GM23338 (cell line): ENCODE measurements around the gene GNB5.

ENCODE experiments used
- CREB1 ChIP-seq: fragments of 250-450 bp; sonication (Bioruptor Pico); IDR thresholded peaks from 2 replicates; pipeline ENCODE4 v1.5.0; 2020; ENCODE audit warnings: low read depth, mild to moderate bottlenecking, moderate library complexity
- CTCF ChIP-seq, 2 experiments: fragments of 200-600 bp in 1 of 2; sonication (generic) in 1 of 2; conservative IDR thresholded peaks; 2 replicates each; pipeline versions ENCODE4 v1.5.1 to v1.6.1; 2016 to 2017; ENCODE audit warnings: antibody characterized with exemption in 2 of 2, low read depth in 2 of 2, mild to moderate bottlenecking in 2 of 2, moderate library complexity in 1 of 2
- EZH2 ChIP-seq: fragments of 200-600 bp; sonication (generic); IDR thresholded peaks from one replicate; pipeline ENCODE4 v1.8.0; 2017; ENCODE audit warnings: antibody characterized with exemption, mild to moderate bottlenecking, low read depth; ENCODE audit not compliant: unreplicated experiment
- EZH2phosphoT487 ChIP-seq: fragments of 200-600 bp; sonication (generic); IDR thresholded peaks from one replicate; pipeline ENCODE4 v1.8.1; 2018; ENCODE audit warnings: antibody characterized with exemption; ENCODE audit not compliant: unreplicated experiment
- POLR2AphosphoS5 ChIP-seq: IDR thresholded peaks from 2 replicates; pipeline ENCODE4 v1.6.1; 2016; ENCODE audit warnings: antibody characterized with exemption, low read depth

GRCh38 chr15:52080706-52081392 lies 110.3 kb downstream of the GNB5 start:
- TF ChIP-seq EZH2, result no peak
- TF ChIP-seq CTCF (conservative IDR thresholded peaks at IDR 0.05; ENCODE audit: low read depth in 2 of 2), result no peak
- no peak for TF ChIP-seq POLR2AphosphoS5
- no peak for TF ChIP-seq CREB1 (CRISPR knock-in tag)
- TF ChIP-seq EZH2phosphoT487, result no peak
